ENCODE results near the gene RAB3C.
"Not testable (repeated sequence)": the region's sequence is repeated elsewhere in the genome, so short reads cannot be mapped to it uniquely, and the experiment has no call there.

The RAB3C gene

DNA sequence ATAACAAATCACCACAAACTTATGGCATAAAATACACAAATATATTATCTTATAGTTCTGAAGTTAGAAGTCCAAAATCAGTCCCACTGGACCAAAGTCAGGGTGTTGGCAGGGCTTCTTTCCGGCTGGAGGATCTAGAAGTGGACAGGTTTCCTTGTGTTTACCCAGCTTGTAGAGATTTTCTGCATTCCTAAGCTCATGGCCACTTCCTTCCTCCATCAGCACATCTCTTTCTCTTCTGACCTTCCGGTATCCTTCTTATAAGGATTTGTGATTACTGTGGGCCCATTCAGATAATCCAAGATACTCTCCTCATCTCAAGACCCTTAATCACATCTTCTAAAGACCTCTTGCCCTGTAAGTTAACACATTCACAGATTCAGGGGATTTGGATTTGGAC, 97.6 kb downstream of the RAB3C start:
- DNase-seq = no peak

DNA sequence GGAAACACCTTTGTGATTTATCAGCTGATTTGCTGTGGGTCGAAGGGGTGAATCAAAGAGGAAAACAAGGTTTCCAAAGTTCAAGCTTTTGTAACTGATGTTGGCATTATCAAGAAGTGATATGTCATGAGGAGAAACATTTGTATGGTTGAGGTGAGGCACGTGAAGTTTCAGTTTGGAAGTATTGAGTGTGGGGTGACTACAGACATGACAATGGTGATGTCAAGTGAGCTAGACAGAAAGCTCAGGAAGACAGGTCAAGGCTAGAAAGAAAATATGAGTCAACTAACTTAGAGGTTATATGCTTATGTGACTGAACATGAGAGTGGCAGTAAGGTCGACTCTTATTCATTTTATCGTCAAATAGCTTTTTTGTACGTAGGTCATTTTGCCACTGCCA, 99.1 kb downstream of the RAB3C start:
- DNase-seq = no peak

DNA sequence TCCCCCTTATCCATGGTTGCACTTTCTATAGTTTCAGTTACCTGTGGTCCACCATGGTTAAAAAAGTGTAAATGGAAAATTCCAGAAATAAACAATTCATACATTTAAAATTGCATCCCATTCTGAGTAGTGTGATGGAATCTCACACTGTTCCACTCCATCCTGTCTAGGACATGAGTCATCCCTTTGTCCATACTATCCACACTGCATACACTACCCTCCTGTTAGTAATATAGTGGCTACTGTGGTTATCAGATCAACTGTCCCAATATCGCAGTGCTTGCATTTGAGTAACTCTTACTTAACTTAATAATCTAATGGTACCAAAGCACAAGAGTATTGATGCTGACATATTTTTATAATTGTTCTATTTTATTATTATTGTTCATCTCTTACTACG, 100.7 kb downstream of the RAB3C start:
- DNase-seq = no peak

DNA sequence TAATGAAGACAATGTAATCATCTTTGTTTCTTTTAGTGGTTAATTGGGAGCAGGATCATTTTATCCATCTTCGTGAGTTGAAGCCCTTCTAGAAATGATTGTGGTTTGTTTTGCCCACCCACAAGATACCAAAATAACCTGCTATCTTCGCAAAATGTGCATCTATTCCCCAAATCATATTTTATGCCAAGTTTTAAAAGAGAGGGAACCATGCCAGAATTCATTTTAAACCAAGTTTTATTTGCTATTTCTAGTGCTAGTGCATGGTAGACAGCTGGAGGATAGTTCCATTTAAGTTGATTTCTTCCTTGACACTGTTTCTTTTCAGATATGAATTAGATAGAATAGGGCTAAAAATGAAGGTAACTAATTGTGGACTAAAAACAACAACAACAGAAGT, 104.2 kb downstream of the RAB3C start:
- no peak for DNase-seq

- DNase-seq = no peak
Measured at GRCh38 chr5:58687595-58687994, 104.7 kb downstream of the RAB3C start.

DNA sequence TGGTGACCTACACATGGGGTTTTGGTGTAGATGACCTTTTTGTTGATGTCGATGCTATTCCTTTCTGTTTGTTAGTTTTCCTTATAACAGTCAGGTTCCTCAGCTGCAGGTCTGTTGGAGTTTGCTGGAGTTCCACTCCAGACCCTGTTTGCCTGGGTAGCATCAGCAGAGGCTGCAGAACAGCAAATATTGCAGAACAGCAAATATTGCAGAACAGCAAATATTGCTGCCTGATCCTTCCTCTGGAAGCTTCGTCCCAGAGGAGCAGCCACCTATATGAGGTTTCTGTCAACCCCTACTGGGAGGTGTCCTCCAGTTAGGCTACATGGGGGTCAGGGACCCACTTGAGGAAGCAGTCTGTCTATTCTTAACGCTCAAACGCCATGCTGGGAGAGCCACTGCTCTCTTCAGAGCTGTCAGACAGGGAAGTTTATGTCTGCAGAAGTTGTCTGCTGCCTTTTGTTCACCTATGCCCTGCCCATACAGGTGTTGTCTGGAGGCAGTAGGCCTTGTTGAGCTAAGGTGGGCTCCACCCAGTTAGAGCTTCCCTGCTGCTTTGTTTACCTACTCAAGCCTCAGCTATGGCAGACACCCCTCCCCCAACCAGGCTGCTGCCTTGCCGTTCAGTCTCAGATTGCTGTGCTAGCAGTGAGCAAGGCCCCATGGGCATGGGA, 116.3 kb downstream of the RAB3C start:
- not testable (repeated sequence) for DNase-seq

GRCh38 chr5:58699762-58700118, 116.9 kb downstream of the RAB3C start:
- no peak for DNase-seq

GRCh38 chr5:58703925-58704555, 121.2 kb downstream of the RAB3C start:
- no peak for DNase-seq

DNA sequence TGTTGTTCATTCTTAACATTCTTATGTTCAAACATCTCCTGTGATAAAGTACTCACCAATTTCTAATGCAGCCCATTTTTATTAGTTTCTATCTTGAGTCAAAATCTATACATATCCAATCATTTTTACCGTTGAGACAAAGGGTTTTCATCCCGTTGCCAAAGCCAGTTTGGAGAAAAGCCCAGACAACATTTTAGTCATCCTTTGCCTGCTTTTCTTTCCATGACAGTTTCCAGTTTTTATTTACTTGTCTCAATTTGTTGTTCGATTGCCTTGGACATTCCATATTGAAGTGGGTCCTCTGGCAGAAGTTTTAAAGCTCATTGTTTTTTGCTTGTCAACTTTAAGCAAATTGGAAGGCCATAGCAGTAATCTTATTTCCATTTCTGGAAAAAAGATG, 123.9 kb downstream of the RAB3C start:
- DNase-seq = no peak

GRCh38 chr5:58708456-58708855, 125.6 kb downstream of the RAB3C start:
- peak; percentile 9 for DNase-seq

DNA sequence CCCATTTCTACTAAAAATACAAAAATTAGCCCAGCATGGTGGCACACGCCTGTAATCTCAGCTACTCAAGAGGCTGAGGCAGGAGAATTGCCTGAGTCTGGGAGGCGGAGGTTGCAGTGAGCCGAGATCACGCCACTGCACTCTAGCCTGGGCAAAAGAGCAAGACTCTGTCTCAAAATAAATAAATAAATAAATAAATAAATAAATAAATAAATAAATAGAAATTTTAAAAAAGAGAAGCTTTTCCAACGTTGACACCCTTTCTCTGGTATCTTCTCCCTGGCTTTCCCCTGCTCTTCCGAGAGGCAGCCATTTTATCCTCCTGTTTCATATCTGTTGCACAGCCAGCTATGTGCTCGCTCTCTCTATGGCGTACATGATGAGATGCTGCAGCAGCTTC, 127.5 kb downstream of the RAB3C start:
- DNase-seq = not testable (repeated sequence)

- no peak for DNase-seq
Measured at GRCh38 chr5:58710871-58711270, 128.0 kb downstream of the RAB3C start.

DNA sequence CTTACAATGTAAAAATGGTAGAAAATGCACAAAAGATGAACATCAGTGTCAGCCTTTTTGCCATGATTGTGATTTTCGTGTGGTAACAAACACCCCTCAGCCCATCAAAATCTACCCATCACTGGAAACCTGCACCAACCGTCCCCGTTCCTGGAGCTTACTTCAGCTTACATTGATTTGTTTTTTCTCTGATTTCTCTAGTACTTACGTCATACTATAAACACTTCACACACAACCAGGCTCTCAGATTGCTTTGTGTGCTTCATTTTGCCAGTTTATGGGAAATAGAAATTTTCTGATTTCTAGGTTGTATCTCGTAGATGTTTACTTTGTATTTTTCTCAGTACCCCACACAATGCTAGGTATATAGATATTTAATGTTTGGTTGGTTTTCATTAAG, 129.1 kb downstream of the RAB3C start:
- no peak for DNase-seq

DNA sequence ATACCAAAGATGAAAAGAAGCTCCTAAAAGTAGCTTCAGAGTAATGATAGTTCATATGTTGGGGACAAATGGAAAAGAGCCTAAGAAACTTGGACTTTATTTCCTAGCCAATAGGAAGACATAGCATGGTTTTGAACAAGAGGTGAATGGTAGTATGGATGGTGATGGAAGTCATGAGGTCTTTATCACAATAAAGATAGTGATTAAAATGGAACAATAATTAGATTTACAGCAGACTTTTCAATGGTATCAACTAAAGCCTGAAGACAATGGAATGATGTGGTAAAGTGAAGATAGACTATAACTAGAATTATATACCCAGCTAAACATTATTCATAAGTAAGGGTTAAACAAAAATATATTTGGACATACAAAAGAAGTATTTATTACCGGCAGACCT, 131.2 kb downstream of the RAB3C start:
- no peak for DNase-seq

- no peak for DNase-seq
Measured at GRCh38 chr5:58715997-58716656, 133.3 kb downstream of the RAB3C start.

DNA sequence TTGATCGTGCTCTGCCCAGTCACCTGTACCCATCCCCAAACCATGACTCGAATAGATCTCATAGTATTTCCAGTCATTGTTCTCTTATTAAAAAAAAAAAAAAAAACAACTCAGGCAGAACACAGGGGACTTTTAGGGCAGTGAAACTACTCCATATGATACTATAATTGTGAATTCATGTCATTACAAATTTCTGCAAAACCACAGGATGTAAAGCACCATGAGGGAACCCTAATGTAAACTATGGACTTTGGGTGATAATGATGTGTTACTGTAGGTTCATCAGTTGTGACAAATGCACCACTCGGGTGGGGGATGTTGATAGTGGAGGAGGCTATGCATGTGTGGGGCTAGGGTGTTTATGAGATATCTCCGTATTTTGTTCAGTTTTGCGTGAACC, 133.8 kb downstream of the RAB3C start:
- no peak for DNase-seq

- no peak for DNase-seq
Measured at GRCh38 chr5:58717303-58718007, 134.6 kb downstream of the RAB3C start.

DNA sequence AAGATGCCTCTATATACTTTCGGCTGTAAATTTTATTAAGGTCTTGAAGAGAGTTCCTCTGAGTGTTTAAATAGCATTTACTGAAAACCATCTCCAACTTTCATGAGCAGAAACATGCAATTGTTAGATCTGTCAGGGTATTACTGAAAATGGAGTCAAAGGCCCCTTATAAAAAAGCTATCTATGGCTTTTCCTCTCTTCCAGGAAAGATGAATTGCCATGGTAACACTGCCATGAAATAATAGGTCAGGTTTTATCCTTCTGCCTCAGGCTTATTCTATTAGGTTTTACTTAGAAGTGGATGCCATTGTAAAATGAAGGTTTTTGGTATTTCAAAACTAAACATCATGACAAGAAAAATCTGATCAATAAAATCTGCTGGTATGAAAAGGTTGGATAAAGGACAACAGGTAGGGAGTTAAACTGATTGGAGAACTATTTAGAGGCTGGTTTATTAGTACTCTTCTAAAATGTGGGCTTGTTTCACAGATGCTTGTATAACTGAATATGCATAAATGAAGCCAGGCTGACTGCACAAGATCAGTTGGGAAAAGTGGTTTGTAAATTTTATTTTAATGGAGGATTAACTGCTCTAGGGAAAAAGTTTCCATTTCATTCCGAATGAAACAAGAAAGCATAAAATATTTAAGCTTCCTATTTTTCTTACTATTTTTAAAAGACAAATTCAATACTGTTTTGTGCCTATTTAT, 135.5 kb downstream of the RAB3C start:
- DNase-seq = no peak

GRCh38 chr5:58722160-58722559, 139.3 kb downstream of the RAB3C start:
- no peak for DNase-seq

- no peak for DNase-seq
Measured at GRCh38 chr5:58724992-58725391, 142.1 kb downstream of the RAB3C start.

DNA sequence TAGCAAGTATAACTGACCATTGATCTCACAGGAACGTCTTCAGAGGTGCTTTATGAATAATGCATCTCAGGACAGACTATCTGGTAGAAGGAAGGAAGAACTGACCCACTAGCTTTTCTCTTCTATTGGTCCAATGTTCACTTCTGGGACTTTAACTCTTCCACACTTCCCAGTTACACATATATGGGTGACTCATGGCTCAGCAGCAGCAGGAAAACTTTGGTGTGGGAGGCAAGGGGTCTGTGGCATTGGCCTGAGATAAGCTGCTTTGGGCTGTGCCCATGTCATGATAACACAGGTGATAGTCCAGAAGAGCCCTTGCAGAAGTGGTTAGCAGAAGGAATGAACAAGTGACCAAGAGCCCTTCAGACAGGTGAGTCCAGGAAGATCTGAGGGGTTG, 148.8 kb downstream of the RAB3C start:
- no peak for DNase-seq

GRCh38 chr5:58735637-58736036, 152.8 kb downstream of the RAB3C start:
- DNase-seq = no peak

DNA sequence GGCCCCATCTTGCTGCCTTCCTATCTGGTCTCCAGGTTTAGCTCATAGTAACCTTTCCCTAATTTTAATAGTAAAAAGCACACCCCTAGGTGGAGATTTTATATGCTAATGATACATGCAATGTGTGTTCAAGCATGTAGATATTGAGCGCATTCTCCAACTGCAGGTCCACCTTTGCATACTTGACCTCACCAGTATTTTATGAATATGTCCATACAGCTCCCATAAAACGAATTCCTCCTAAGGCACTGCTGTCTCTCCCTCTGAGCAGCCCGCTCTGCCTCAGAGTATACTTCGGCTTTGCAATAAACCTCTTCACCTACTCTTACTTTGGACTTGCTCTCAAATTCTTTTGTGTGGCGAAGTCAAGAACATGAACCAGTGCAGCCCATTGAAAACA, 153.3 kb downstream of the RAB3C start:
- DNase-seq = no peak
